ENCODE results near the gene PLCB3. TPM values are rescaled to one million over a fixed set of nuclear protein-coding genes. Genes with fewer than 3 reads are reported as not detected.

Gene PLCB3
- total and polyA plus RNA-seq, 2 donors (not counting 3 experiments of a cell fraction or from before 2014, with no cell fraction given): 32.3 to 61.1 TPM

- dilution Hi-C loops (cut with MboI; ENCODE audit: extremely low pct_ligation_motif_present, low sequenced_read_pairs) (no loop called here), intact Hi-C loops (cut with micrococcal nuclease) (no loop called here)
- no peak overlapping the region for H3K4me3 ChIP-seq (replicated peaks in 1 of 3; ENCODE audit: insufficient read depth in 1 of 3, low read depth in 1 of 3, low read length in 3 of 3)
- no peak overlapping the region for H3K27ac ChIP-seq (ENCODE audit: insufficient read depth, low read depth, low read length)
- no TSS peak for BruUV-seq (replicated peaks)
- H2AFZ ChIP-seq (ENCODE audit: low read depth, low read length): no peak overlapping the region
- H4K20me1 ChIP-seq (replicated peaks; ENCODE audit: control insufficient read depth, extremely low read depth, insufficient read depth, low read length): no peaks in the 10 kb centered on the region
- no peak overlapping the region for H3K4me2 ChIP-seq (ENCODE audit: insufficient read depth, low read length)
- no peaks in the 10 kb centered on the region for H3K9me3 ChIP-seq (replicated peaks; ENCODE audit: control insufficient read depth, insufficient read depth, low read length)
- POLR2A ChIA-PET: no interaction called here
- FAIRE-seq (no peak), DNase-seq (ENCODE audit: low read depth, low spot score) (no peak)
- CTCF ChIA-PET: interaction anchor here (1.6 to 2.2 kb wide), 2 partner anchors 8 to 11 kb away, joined by 4 to 6 read pairs; partner anchors contain the start of genes NUDT22 and TRPT1
- H3K4me1 ChIP-seq (ENCODE audit: control insufficient read depth, extremely low read depth, insufficient read depth, low read length): peaks cover 17% of the 10 kb centered on the region
- no peaks in the 10 kb centered on the region for H3K9me1 ChIP-seq (replicated peaks; ENCODE audit: control insufficient read depth, extremely low read depth, insufficient read depth, low read length)
- H3K27me3 ChIP-seq (ENCODE audit: control insufficient read depth in 2 of 2, insufficient read depth in 2 of 2, low read length in 2 of 2): no peaks in the 10 kb centered on the region
- H3K79me2 ChIP-seq (ENCODE audit: control insufficient read depth, insufficient read depth, low read length): peaks cover 8% of the 10 kb centered on the region
- no peak overlapping the region for H3K9ac ChIP-seq (replicated peaks; ENCODE audit: extremely low read depth, insufficient read depth, low read length)
- peaks cover 6 to 8% of the 10 kb centered on the region in 2 experiments for H3K36me3 ChIP-seq (ENCODE audit: control insufficient read depth in 2 of 2, extremely low read depth in 1 of 2, insufficient read depth in 2 of 2, low read length in 2 of 2)
- TF ChIP-seq GATA2 (IDR thresholded peaks at IDR 0.05; ENCODE audit: insufficient read depth, insufficient read length, low read depth, low read length) (no peak), FOS (IDR thresholded peaks at IDR 0.05; ENCODE audit: borderline replicate concordance, insufficient read depth, low read length) (no peak), MAX (IDR thresholded peaks at IDR 0.05; ENCODE audit: insufficient read depth, insufficient read length) (no peak), EZH2 (IDR thresholded peaks at IDR 0.05; ENCODE audit: borderline replicate concordance, low read depth, low read length, severe bottlenecking) (no peak), JUN (IDR thresholded peaks at IDR 0.05; ENCODE audit: borderline replicate concordance, insufficient read depth, insufficient read length, low read depth) (no peak), POLR2A (IDR thresholded peaks at IDR 0.05; ENCODE audit: low read depth, low read length) (no peak), CTCF (IDR thresholded peaks at IDR 0.05; ENCODE audit: extremely low read depth in 1 of 2, insufficient read depth in 1 of 2, low read depth in 1 of 2, low read length in 2 of 2) (no peak), POLR2AphosphoS5 (IDR thresholded peaks at IDR 0.05; ENCODE audit: insufficient read depth, low read depth, low read length) (no peak), MYC (IDR thresholded peaks at IDR 0.05; ENCODE audit: low read depth, low read length) (no peak)
Observed at GRCh38 chr11:64237484-64237951, 13.8 kb upstream of the PLCB3 start.

Measured in endothelial cell of umbilical vein (primary cell).